HepG2 (cell line): Measurements from ENCODE around the gene MASTL. TPM values are rescaled to one million over a fixed set of nuclear protein-coding genes. Genes with fewer than 3 reads are reported as not detected.

Experiments used
- BCL3 ChIP-seq: sonication (generic); formaldehyde crosslinking; IDR thresholded peaks from 2 replicates; pipeline ENCODE4 v1.5.1; 2020; ENCODE audit warnings: mild to moderate bottlenecking, missing genetic modification reagents, moderate library complexity
- FOXM1 ChIP-seq: sonication (generic); formaldehyde crosslinking; IDR thresholded peaks from 2 replicates; pipeline ENCODE4 v1.5.0; 2020; ENCODE audit warnings: missing genetic modification reagents
- LBX2 ChIP-seq: sonication (generic); formaldehyde crosslinking; IDR thresholded peaks from 2 replicates; pipeline ENCODE4 v1.5.0; 2020; ENCODE audit warnings: missing genetic modification reagents, mild to moderate bottlenecking, borderline replicate concordance
- NFIC ChIP-seq: IDR thresholded peaks from 2 replicates; pipeline ENCODE4 v1.6.1; 2012; ENCODE audit warnings: mild to moderate bottlenecking, low read length, inconsistent platforms
- PRDM10 ChIP-seq: sonication (generic); formaldehyde crosslinking; IDR thresholded peaks from 2 replicates; pipeline ENCODE4 v1.4.0; 2020; ENCODE audit warnings: low read depth, missing genetic modification reagents
- RORA ChIP-seq: sonication (generic); formaldehyde crosslinking; IDR thresholded peaks from 2 replicates; pipeline ENCODE4 v1.5.0; 2020; ENCODE audit warnings: mild to moderate bottlenecking, missing genetic modification reagents, moderate library complexity
- SOX6 ChIP-seq, 2 experiments: fragments of 450-650 bp in 1 of 2; sonication (generic) in 1 of 2; formaldehyde crosslinking in 1 of 2; IDR thresholded peaks; 2 replicates each; pipeline versions ENCODE4 v1.4.0 to v1.6.1; 2017 to 2020; ENCODE audit warnings: antibody characterized with exemption in 1 of 2, mild to moderate bottlenecking in 1 of 2, missing genetic modification reagents in 1 of 2
- SUZ12 ChIP-seq: fragments of 150-350 bp; IDR thresholded peaks from 2 replicates; pipeline ENCODE4 v1.6.1; 2014; ENCODE audit warnings: low read depth, low read length
- TBX2 ChIP-seq: sonication (generic); formaldehyde crosslinking; IDR thresholded peaks from 2 replicates; pipeline ENCODE4 v1.5.0; 2020; ENCODE audit warnings: missing genetic modification reagents, mild to moderate bottlenecking, borderline replicate concordance
- TEAD2 ChIP-seq: sonication (generic); formaldehyde crosslinking; IDR thresholded peaks from 2 replicates; pipeline ENCODE4 v1.9.0; 2021; ENCODE audit warnings: missing genetic modification reagents
- YEATS4 ChIP-seq: sonication (generic); formaldehyde crosslinking; IDR thresholded peaks from 2 replicates; pipeline ENCODE4 v1.4.0; 2020; ENCODE audit warnings: missing genetic modification reagents, borderline replicate concordance
- ZBTB34 ChIP-seq: sonication (generic); formaldehyde crosslinking; IDR thresholded peaks from 2 replicates; pipeline ENCODE4 v1.8.0; 2022; ENCODE audit warnings: mild to moderate bottlenecking, missing genetic modification reagents
- ZKSCAN1 ChIP-seq: fragments of 150-350 bp; IDR thresholded peaks from 2 replicates; pipeline ENCODE4 v1.6.1; 2014; ENCODE audit warnings: low read length
- ZNF230 ChIP-seq: sonication (generic); formaldehyde crosslinking; IDR thresholded peaks from 2 replicates; pipeline ENCODE4 v1.4.0; 2020; ENCODE audit warnings: mild to moderate bottlenecking, missing genetic modification reagents
- ZNF496 ChIP-seq: sonication (generic); formaldehyde crosslinking; IDR thresholded peaks from 2 replicates; pipeline ENCODE4 v1.8.1; 2023; ENCODE audit warnings: mild to moderate bottlenecking, moderate library complexity, missing genetic modification reagents; ENCODE audit not compliant: insufficient replicate concordance
- ZNF556 ChIP-seq: sonication (generic); formaldehyde crosslinking; IDR thresholded peaks from 2 replicates; pipeline ENCODE4 v1.4.0; 2020; ENCODE audit warnings: mild to moderate bottlenecking, missing genetic modification reagents, borderline replicate concordance
- ZNF678 ChIP-seq: sonication (generic); formaldehyde crosslinking; IDR thresholded peaks from 2 replicates; pipeline ENCODE4 v1.4.0; 2020; ENCODE audit warnings: mild to moderate bottlenecking, missing genetic modification reagents
- ZNF777 ChIP-seq: sonication (generic); formaldehyde crosslinking; IDR thresholded peaks from 2 replicates; pipeline ENCODE4 v1.4.0; 2020; ENCODE audit warnings: missing genetic modification reagents
- ZNF841 ChIP-seq: sonication (generic); formaldehyde crosslinking; IDR thresholded peaks from 2 replicates; pipeline ENCODE4 v1.8.1; 2023; ENCODE audit warnings: missing genetic modification reagents, borderline replicate concordance
- ZSCAN22 ChIP-seq: sonication (generic); formaldehyde crosslinking; IDR thresholded peaks from 2 replicates; pipeline ENCODE4 v1.4.0; 2020; ENCODE audit warnings: mild to moderate bottlenecking, missing genetic modification reagents
- ZSCAN5A ChIP-seq: sonication (generic); formaldehyde crosslinking; IDR thresholded peaks from 2 replicates; pipeline ENCODE4 v1.8.0; 2022; ENCODE audit warnings: mild to moderate bottlenecking, missing genetic modification reagents, borderline replicate concordance
- polyA plus RNA-seq, 8 experiments: library from polyadenylated mRNA; depleted of rRNA in 3 of 8; stranded (reverse) in 7 of 8; unstranded in 1 of 8; fragments of >200 nt; fragmentation: Illumina TruSeq in 4 of 8; extraction: Trizol in 4 of 8; gene quantifications; 2 replicates each; pipeline versions ENCODE4 v1.2.1 to v1.2.3, GENCODE V29; 2011 to 2016; ENCODE audit warnings: low read depth in 4 of 8, missing spikeins in 1 of 8, mixed read lengths in 1 of 8; ENCODE audit not compliant: insufficient read depth in 1 of 8
- total RNA-seq, 5 experiments: library from RNA; depleted of rRNA; stranded (reverse); fragments of >200 nt; fragmentation: Illumina TruSeq; extraction: Trizol; gene quantifications; 2 replicates each; pipeline ENCODE4 v1.2.3, GENCODE V29; 2016; ENCODE audit warnings: low read depth in 1 of 5

MASTL gene
- total and polyA plus RNA-seq, 2 of the 13 experiments (the other 11 are each of a cell fraction or from before 2014, with no cell fraction given) = 6.0 to 18.0 TPM

GRCh38 chr10:27155066-27155754, at the start of gene MASTL (continued):
- TF ChIP-seq SOX6 (IDR thresholded peaks at IDR 0.05) (no peak), SOX6 (CRISPR knock-in tag; IDR thresholded peaks at IDR 0.05) (no peak), ZBTB34 (CRISPR knock-in tag) (no peak), RORA (CRISPR knock-in tag) (no peak), ZNF496 (no peak), ZNF777 (no peak; the same call in 1 of the 2 replicates), TBX2 (peak; percentile 64), TEAD2 (CRISPR knock-in tag) (no peak), SUZ12 (no peak), LBX2 (CRISPR knock-in tag) (no peak), FOXM1 (CRISPR knock-in tag) (no peak), NFIC (no peak), BCL3 (CRISPR knock-in tag) (peak; percentile 86; the same call in 1 of the 2 replicates), ZNF678 (CRISPR knock-in tag) (no peak; the same call in 1 of the 2 replicates), ZSCAN22 (CRISPR knock-in tag) (0 out of 2 replicates have a peak, but pooled peaks have one; percentile 34), ZNF556 (CRISPR knock-in tag) (peak; percentile 36; the same call in 1 of the 2 replicates), ZKSCAN1 (no peak), ZSCAN5A (CRISPR knock-in tag) (no peak), ZNF841 (CRISPR knock-in tag) (no peak), PRDM10 (CRISPR knock-in tag) (0 out of 2 replicates have a peak, but pooled peaks have one; percentile 18), ZNF230 (CRISPR knock-in tag) (0 out of 2 replicates have a peak, but pooled peaks have one; percentile 38), YEATS4 (CRISPR knock-in tag) (peak; percentile 61)
